Measurements from ENCODE around the gene MYCBPAP. TPM values are rescaled to one million over a fixed set of nuclear protein-coding genes. Genes with fewer than 3 reads are reported as not detected.

MYCBPAP gene
- total and polyA plus RNA-seq, 2 experiments from 2014 or later = 0.32 to 1.4 TPM

DNA sequence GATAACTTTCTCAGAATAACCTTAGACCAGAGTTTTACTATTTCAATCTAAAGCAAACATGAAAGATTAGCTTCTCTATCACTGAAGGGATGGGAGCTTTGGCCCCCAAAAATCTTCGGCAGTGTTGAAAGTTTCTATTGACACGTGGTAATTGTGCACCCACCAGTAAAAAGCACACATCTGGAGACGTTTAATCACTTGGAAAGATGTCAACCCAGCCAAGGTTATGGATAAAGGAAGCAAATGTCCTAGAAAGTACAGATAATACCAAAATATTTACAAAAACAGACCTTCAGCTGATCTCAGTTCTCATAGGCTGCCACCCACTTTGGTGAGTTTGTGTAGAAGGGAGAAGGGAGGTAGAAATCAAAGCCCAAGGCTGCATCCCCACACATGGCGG lies 5.3 kb downstream of the MYCBPAP start:
- H3K36me3 ChIP-seq (ENCODE audit: low read depth) = no peaks in the 10 kb centered on the region
- no peak for DNase-seq
- 28 to 33% methylated on average over 4 of the region's 4 CpGs for WGBS, 2 experiments (ENCODE audit: low coverage in 1 of 2, low lambda C conversion rate in 2 of 2, missing lambda C conversion rate in 2 of 2)
- TF ChIP-seq EZH2phosphoT487 (IDR thresholded peaks at IDR 0.05; ENCODE audit: insufficient read depth, low read depth) (no peak), EZH2 (IDR thresholded peaks at IDR 0.05; ENCODE audit: insufficient read depth, poor library complexity, severe bottlenecking) (no peak)
- H3K4me1 ChIP-seq (ENCODE audit: insufficient read depth) = peaks cover 11% of the 10 kb centered on the region; the same call in 1 of the 2 replicates
- in situ Hi-C loops (cut with MboI) = loop anchor here (25.0 kb wide), 1 partner anchor 449 kb away; no protein-coding TSS in a partner anchor
- H3K9ac ChIP-seq = no peak overlapping the region
- no peaks in the 10 kb centered on the region for H3K9me3 ChIP-seq (ENCODE audit: low read depth)
- no peak overlapping the region for H3K4me3 ChIP-seq
- no peaks in the 10 kb centered on the region for H3K79me2 ChIP-seq (ENCODE audit: insufficient read depth)
- no peaks in the 10 kb centered on the region for H3K27me3 ChIP-seq (replicated peaks; ENCODE audit: insufficient read depth)
- no peak overlapping the region for H3K27ac ChIP-seq
- no peaks in the 10 kb centered on the region for H3F3A ChIP-seq (ENCODE audit: insufficient read depth)
- no peaks in the 10 kb centered on the region for H3K9me2 ChIP-seq (ENCODE audit: insufficient read depth)
- no peaks in the 10 kb centered on the region for H4K20me1 ChIP-seq (ENCODE audit: insufficient read depth)
- no peak overlapping the region for H2AFZ ChIP-seq
- no peak overlapping the region for H3K4me2 ChIP-seq (ENCODE audit: unreplicated experiment)

DNA sequence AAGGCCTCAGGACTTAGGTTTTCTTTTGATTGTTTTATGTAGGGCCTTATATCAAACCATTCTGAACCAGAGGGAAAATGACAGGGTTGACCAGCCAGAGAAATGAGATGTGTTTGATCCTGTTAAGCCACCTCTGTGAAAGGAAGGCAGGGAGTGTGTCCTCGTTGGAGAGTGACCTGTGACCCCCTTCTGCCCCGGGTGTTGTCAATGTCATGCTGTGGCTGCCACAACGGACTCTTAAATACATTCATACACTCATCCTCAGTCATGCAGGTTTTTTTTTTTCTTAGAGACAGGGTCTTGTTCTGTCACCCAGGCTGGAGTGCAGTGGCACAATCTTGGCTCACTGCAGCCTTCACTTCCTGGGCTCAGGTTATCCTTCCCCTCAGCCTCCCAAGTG lies 6.1 kb downstream of the MYCBPAP start:
- Histone ChIP-seq H2AFZ (no peak overlapping the region), H3K27ac (no peak overlapping the region)
- WGBS, 2 experiments (ENCODE audit: low coverage in 1 of 2, low lambda C conversion rate in 2 of 2, missing lambda C conversion rate in 2 of 2) = 82 to 87% methylated on average over 3 of the region's 3 CpGs

DNA sequence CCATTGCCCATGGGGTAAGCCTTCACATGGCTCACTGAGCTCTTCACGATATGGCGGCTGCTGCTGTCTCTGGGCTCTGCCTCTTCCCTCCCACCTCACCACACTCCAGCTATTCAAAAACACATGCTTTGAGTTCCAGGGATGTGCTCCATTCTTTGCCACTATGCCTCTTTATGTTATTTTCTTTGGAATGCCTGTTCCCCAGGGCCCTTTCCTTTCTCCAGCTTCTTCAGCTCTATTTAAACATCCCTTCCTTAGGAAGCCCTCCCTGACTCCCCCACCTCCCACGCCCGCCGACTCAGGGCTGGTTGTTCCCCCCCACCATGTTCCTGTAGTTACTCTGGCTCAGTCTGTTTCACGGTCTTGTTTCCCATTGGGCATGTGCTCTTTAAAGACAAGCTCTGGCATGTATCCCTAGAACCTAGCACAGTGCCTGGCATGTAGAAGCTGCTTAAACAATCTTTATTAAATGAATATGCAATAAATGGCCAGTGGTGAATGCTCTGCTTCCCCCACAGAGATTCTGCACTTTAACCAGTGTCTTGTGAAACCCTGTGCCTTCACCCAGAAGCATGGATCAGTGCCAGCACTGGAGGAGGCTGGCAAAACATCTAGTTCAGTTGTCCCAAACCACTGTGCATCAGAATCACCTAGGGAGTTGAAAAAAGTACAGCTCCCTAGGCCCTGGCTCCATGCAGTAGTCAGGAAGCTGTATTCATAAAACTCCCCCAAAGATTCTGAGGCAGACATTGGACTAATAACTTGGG lies 6.9 kb downstream of the MYCBPAP start:
- Histone ChIP-seq H3K27me3 (replicated peaks; ENCODE audit: insufficient read depth) (no peaks in the 10 kb centered on the region), H3K27ac (no peak overlapping the region), H3K4me1 (ENCODE audit: insufficient read depth) (peaks cover 11% of the 10 kb centered on the region; the same call in 1 of the 2 replicates), H2AFZ (no peak overlapping the region), H3K79me2 (ENCODE audit: insufficient read depth) (no peaks in the 10 kb centered on the region), H3K9me3 (ENCODE audit: low read depth) (no peaks in the 10 kb centered on the region), H3K9ac (no peak overlapping the region), H3F3A (ENCODE audit: insufficient read depth) (no peaks in the 10 kb centered on the region), H3K4me2 (ENCODE audit: unreplicated experiment) (no peak overlapping the region), H3K36me3 (ENCODE audit: low read depth) (no peaks in the 10 kb centered on the region), H3K4me3 (no peak overlapping the region), H4K20me1 (ENCODE audit: insufficient read depth) (no peaks in the 10 kb centered on the region), H3K9me2 (ENCODE audit: insufficient read depth) (no peaks in the 10 kb centered on the region)
- TF ChIP-seq EZH2 (IDR thresholded peaks at IDR 0.05; ENCODE audit: insufficient read depth, poor library complexity, severe bottlenecking) (no peak), EZH2phosphoT487 (IDR thresholded peaks at IDR 0.05; ENCODE audit: insufficient read depth, low read depth) (no peak)
- peak; percentile 72 for DNase-seq
- 60 to 74% methylated on average over 6 of the region's 6 CpGs for WGBS, 2 experiments (ENCODE audit: low coverage in 1 of 2, low lambda C conversion rate in 2 of 2, missing lambda C conversion rate in 2 of 2)
- in situ Hi-C loops (cut with MboI) = loop anchor here (25.0 kb wide), 1 partner anchor 447 kb away; no protein-coding TSS in a partner anchor

More for the DNA sequence above, 6.1 kb downstream of the MYCBPAP start:
- no peaks in the 10 kb centered on the region for H3K9me3 ChIP-seq (ENCODE audit: low read depth)
- H4K20me1 ChIP-seq (ENCODE audit: insufficient read depth) = no peaks in the 10 kb centered on the region
- no peaks in the 10 kb centered on the region for H3K9me2 ChIP-seq (ENCODE audit: insufficient read depth)
- no peak overlapping the region for H3K4me2 ChIP-seq (ENCODE audit: unreplicated experiment)
- TF ChIP-seq EZH2 (IDR thresholded peaks at IDR 0.05; ENCODE audit: insufficient read depth, poor library complexity, severe bottlenecking) (no peak), EZH2phosphoT487 (IDR thresholded peaks at IDR 0.05; ENCODE audit: insufficient read depth, low read depth) (no peak)
- no peaks in the 10 kb centered on the region for H3F3A ChIP-seq (ENCODE audit: insufficient read depth)
- H3K9ac ChIP-seq = no peak overlapping the region
- H3K4me3 ChIP-seq = no peak overlapping the region
- H3K4me1 ChIP-seq (ENCODE audit: insufficient read depth) = peaks cover 11% of the 10 kb centered on the region; the same call in 1 of the 2 replicates
- H3K27me3 ChIP-seq (replicated peaks; ENCODE audit: insufficient read depth) = no peaks in the 10 kb centered on the region
- in situ Hi-C loops (cut with MboI) = loop anchor here (25.0 kb wide), 1 partner anchor 448 kb away; no protein-coding TSS in a partner anchor
- H3K36me3 ChIP-seq (ENCODE audit: low read depth) = no peaks in the 10 kb centered on the region
- no peak for DNase-seq
- H3K79me2 ChIP-seq (ENCODE audit: insufficient read depth) = no peaks in the 10 kb centered on the region

DNA sequence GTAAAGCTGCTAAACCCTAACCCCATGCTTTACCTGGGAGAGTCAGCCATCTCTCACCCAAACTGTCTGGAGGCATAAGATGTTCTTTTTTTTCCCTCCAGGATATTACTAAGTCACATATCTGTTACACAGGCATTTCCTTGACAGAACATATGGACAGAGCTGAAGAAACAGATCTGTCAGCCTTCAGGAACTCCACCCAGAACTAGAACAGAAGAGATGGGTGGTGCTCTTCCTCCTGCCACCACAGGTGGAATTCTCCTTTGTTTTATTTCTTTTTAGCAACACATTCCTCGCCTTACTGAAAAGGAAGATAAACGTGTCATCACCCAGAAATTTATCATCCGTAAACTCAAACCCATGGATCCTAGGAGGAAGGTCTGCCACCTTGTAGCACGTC lies 8.8 kb downstream of the MYCBPAP start:
- H3K9me3 ChIP-seq (ENCODE audit: low read depth) = no peaks in the 10 kb centered on the region
- DNase-seq = no peak
- in situ Hi-C loops (cut with MboI) = loop anchor here (25.0 kb wide), 1 partner anchor 445 kb away; no protein-coding TSS in a partner anchor
- H3K36me3 ChIP-seq (ENCODE audit: low read depth) = no peaks in the 10 kb centered on the region
- H3K4me3 ChIP-seq = no peak overlapping the region
- H3K9ac ChIP-seq = no peak overlapping the region
- H3K27ac ChIP-seq = no peak overlapping the region
- no peaks in the 10 kb centered on the region for H4K20me1 ChIP-seq (ENCODE audit: insufficient read depth)
- TF ChIP-seq EZH2 (IDR thresholded peaks at IDR 0.05; ENCODE audit: insufficient read depth, poor library complexity, severe bottlenecking) (no peak), EZH2phosphoT487 (IDR thresholded peaks at IDR 0.05; ENCODE audit: insufficient read depth, low read depth) (no peak)
- no peaks in the 10 kb centered on the region for H3K27me3 ChIP-seq (replicated peaks; ENCODE audit: insufficient read depth)
- no peak overlapping the region for H2AFZ ChIP-seq
- WGBS, 2 experiments (ENCODE audit: low coverage in 1 of 2, low lambda C conversion rate in 2 of 2, missing lambda C conversion rate in 2 of 2) = 74 to 80% methylated on average over 4 of the region's 4 CpGs
- no peak overlapping the region for H3K4me2 ChIP-seq (ENCODE audit: unreplicated experiment)
- no peaks in the 10 kb centered on the region for H3F3A ChIP-seq (ENCODE audit: insufficient read depth)
- H3K79me2 ChIP-seq (ENCODE audit: insufficient read depth) = no peaks in the 10 kb centered on the region
- peaks cover 11% of the 10 kb centered on the region; the same call in 1 of the 2 replicates for H3K4me1 ChIP-seq (ENCODE audit: insufficient read depth)
- H3K9me2 ChIP-seq (ENCODE audit: insufficient read depth) = no peaks in the 10 kb centered on the region
